ENCODE measurements around the gene APMAP.

DNA sequence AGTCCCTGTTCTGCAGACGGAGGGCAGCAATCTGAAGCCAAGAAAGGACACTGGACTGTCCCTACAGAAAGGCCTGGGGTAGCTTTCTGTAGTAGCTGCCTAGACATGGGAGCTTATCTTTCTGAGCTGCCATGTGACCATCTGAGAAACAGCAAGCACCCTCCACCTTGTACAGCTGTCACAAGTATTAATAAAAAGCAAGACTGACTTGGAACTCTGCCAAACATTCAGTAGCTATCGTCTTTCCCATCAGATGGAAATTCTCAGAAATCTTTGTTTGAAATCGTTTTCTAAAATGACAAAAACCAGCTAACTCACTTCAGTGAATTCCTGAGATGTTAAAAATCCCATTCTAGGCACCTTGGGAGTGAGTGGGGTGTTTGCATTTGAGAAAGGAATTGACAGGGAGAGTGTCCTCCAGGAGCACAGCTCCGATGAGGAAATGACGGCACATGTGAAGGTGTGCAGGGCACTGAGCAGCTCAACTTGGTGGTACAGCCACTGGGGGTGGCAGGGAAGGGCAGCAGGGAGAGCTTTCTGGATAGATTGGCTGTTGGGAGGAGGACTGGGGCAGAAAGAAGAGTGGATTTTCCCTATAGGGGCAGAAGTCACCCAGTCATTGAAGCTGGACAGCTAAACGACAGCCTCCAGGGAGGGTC lies 40.8 kb upstream of the APMAP start:
- TF ChIP-seq, protein P1, sequence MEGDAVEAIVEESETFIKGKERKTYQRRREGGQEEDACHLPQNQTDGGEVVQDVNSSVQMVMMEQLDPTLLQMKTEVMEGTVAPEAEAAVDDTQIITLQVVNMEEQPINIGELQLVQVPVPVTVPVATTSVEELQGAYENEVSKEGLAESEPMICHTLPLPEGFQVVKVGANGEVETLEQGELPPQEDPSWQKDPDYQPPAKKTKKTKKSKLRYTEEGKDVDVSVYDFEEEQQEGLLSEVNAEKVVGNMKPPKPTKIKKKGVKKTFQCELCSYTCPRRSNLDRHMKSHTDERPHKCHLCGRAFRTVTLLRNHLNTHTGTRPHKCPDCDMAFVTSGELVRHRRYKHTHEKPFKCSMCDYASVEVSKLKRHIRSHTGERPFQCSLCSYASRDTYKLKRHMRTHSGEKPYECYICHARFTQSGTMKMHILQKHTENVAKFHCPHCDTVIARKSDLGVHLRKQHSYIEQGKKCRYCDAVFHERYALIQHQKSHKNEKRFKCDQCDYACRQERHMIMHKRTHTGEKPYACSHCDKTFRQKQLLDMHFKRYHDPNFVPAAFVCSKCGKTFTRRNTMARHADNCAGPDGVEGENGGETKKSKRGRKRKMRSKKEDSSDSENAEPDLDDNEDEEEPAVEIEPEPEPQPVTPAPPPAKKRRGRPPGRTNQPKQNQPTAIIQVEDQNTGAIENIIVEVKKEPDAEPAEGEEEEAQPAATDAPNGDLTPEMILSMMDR (tag by site-specific recombination; IDR thresholded peaks at IDR 0.05), result no peak
- TF ChIP-seq SETDB1 (IDR thresholded peaks at IDR 0.05; ENCODE audit: insufficient read length, low read length) (no peak), ZNF792 (tag by site-specific recombination; IDR thresholded peaks at IDR 0.05) (no peak), ZNF169 (tag by site-specific recombination; IDR thresholded peaks at IDR 0.05) (no peak), TRIM28 (IDR thresholded peaks at IDR 0.05; ENCODE audit: borderline replicate concordance, low read length) (no peak)

Data from HEK293 (cell line).